HepG2 (cell line): ENCODE data around the gene DTHD1. TPM values are rescaled to one million over a fixed set of nuclear protein-coding genes. Genes with fewer than 3 reads are reported as not detected.

Source experiments
- ATAC-seq: fragments of 200-7000 bp; cut with Tn5 transposase; 3 replicates; pipeline ENCODE4 v1.9.1; 2020; ENCODE audit warnings: mild to moderate bottlenecking, moderate library complexity
- BruUV-seq: library from RNA; stranded (reverse); fragments of 400-500 nt; replicated peaks from 2 replicates; lab custom pipeline; 2021; lab: Mats Ljungman, UMichigan
- CTCF ChIA-PET: fragments of 300-600 bp; formaldehyde crosslinking; extraction: SDS; loops from one replicate; lab custom pipeline; 2021; ENCODE audit warnings: low total read pairs, inconsistent platforms, low intra/inter-chr PET ratio; lab: Yijun Ruan, JAX
- POLR2A ChIA-PET: fragments of 350-600 bp; sonication (Branson Sonifier 250); formaldehyde crosslinking; loops from one replicate; lab custom pipeline; 2020; ENCODE audit warnings: antibody characterized with exemption, inconsistent platforms; lab: Yijun Ruan, JAX
- DNase-seq: peaks from one replicate; pipeline ENCODE4 v3.0.0-alpha.2; 2015; ENCODE audit warnings: low spot score
- FAIRE-seq: peaks from 3 replicates; lab custom pipeline; 2011; peaks lifted over from hg19 to GRCh38; lab: Jason Lieb, UNC
- H2AFZ ChIP-seq: one replicate; pipeline ENCODE4 v1.6.1; 2011; ENCODE audit warnings: low read length, inconsistent platforms
- H3K27ac ChIP-seq: fragments of 300-600 bp; 3 replicates; pipeline ENCODE4 v1.8.0; 2011; ENCODE audit warnings: mixed run types, mild to moderate bottlenecking, mixed read lengths, low read length, inconsistent platforms; ENCODE audit not compliant: insufficient read depth; ENCODE audit errors: extremely low read length
- H3K27me3 ChIP-seq, 2 experiments: fragments of 200-600 bp in 1 of 2; 2 replicates in 1 of 2; 3 replicates in 1 of 2; pipeline versions ENCODE4 v1.6.0 to v1.8.0; 2011; ENCODE audit warnings: low read length in 2 of 2, mild to moderate bottlenecking in 2 of 2, moderate library complexity in 2 of 2, inconsistent platforms in 1 of 2; ENCODE audit not compliant: insufficient read depth in 2 of 2, control insufficient read depth in 1 of 2
- H3K36me3 ChIP-seq, 2 experiments: fragments of 200-600 bp in 1 of 2; replicated peaks in 1 of 2; 2 replicates in 1 of 2; 3 replicates in 1 of 2; pipeline versions ENCODE4 v1.5.1 to v1.8.0; 2011; ENCODE audit warnings: low read length in 2 of 2, inconsistent platforms in 1 of 2; ENCODE audit not compliant: insufficient read depth in 2 of 2, control insufficient read depth in 1 of 2
- H3K4me1 ChIP-seq: 2 replicates; pipeline ENCODE4 v1.5.1; 2012; ENCODE audit warnings: low read length, inconsistent platforms; ENCODE audit not compliant: insufficient read depth
- H3K4me2 ChIP-seq: 2 replicates; pipeline ENCODE4 v1.6.0; 2011; ENCODE audit warnings: low read depth, low read length, inconsistent platforms
- H3K4me3 ChIP-seq, 3 experiments: fragments of 200-600 bp in 1 of 3; sonication (generic), shearing (Covaris generic) in 1 of 3; replicated peaks in 1 of 3; 2 replicates each; pipeline ENCODE4 v1.5.1; 2011 to 2016; ENCODE audit warnings: low read length in 3 of 3, inconsistent platforms in 2 of 3, low read depth in 2 of 3, mild to moderate bottlenecking in 2 of 3, control low read depth in 1 of 3, mixed read lengths in 1 of 3; ENCODE audit not compliant: insufficient read depth in 1 of 3
- H3K79me2 ChIP-seq: one replicate; pipeline ENCODE4 v1.6.1; 2011; ENCODE audit warnings: low read length, inconsistent platforms; ENCODE audit not compliant: insufficient read depth
- H3K9ac ChIP-seq: 2 replicates; pipeline ENCODE4 v1.6.0; 2011; ENCODE audit warnings: mild to moderate bottlenecking, low read depth, low read length, inconsistent platforms; ENCODE audit not compliant: insufficient read depth
- H3K9me3 ChIP-seq: 2 replicates; pipeline ENCODE4 v1.5.1; 2012; ENCODE audit warnings: mild to moderate bottlenecking, low read length
- H4K20me1 ChIP-seq: 2 replicates; pipeline ENCODE4 v1.6.0; 2011; ENCODE audit warnings: inconsistent platforms, mild to moderate bottlenecking, low read length, moderate library complexity; ENCODE audit not compliant: insufficient read depth
- FOXC1 ChIP-seq: sonication (generic); formaldehyde crosslinking; IDR thresholded peaks from 2 replicates; pipeline ENCODE4 v1.8.0; 2022; ENCODE audit warnings: mild to moderate bottlenecking, missing genetic modification reagents, borderline replicate concordance
- FOXP4 ChIP-seq: sonication (generic); formaldehyde crosslinking; IDR thresholded peaks from 2 replicates; pipeline ENCODE4 v1.4.0; 2020; ENCODE audit warnings: missing genetic modification reagents
- GPN1 ChIP-seq: sonication (generic); formaldehyde crosslinking; IDR thresholded peaks from 2 replicates; pipeline ENCODE4 v1.5.1; 2020; ENCODE audit warnings: missing genetic modification reagents, borderline replicate concordance
- MAFG ChIP-seq: sonication (generic); formaldehyde crosslinking; IDR thresholded peaks from 2 replicates; pipeline ENCODE4 v1.5.1; 2020; ENCODE audit warnings: mild to moderate bottlenecking, missing genetic modification reagents
- NR2F2 ChIP-seq: IDR thresholded peaks from 2 replicates; pipeline ENCODE4 v1.6.1; 2012; ENCODE audit warnings: low read depth, inconsistent platforms, borderline replicate concordance
- PAXIP1 ChIP-seq: sonication (generic); formaldehyde crosslinking; conservative IDR thresholded peaks from 2 replicates; pipeline ENCODE4 v1.4.0; 2020; ENCODE audit warnings: mild to moderate bottlenecking, missing genetic modification reagents, moderate library complexity
- RAD21 ChIP-seq: fragments of 450-650 bp; formaldehyde crosslinking; IDR thresholded peaks from 2 replicates; pipeline ENCODE4 v1.5.0; 2020; ENCODE audit warnings: mild to moderate bottlenecking
- RNF2 ChIP-seq: fragments of 450-650 bp; conservative IDR thresholded peaks from 2 replicates; pipeline ENCODE4 v1.6.1; 2016; ENCODE audit warnings: low read depth
- TRIM24 ChIP-seq: sonication (generic); formaldehyde crosslinking; IDR thresholded peaks from 2 replicates; pipeline ENCODE4 v1.8.0; 2022; ENCODE audit warnings: mild to moderate bottlenecking, missing genetic modification reagents
- ZFAT ChIP-seq: sonication (generic); formaldehyde crosslinking; conservative IDR thresholded peaks from 2 replicates; pipeline ENCODE4 v1.8.1; 2023; ENCODE audit warnings: missing genetic modification reagents, inconsistent platforms
- ZNF607 ChIP-seq: sonication (generic); formaldehyde crosslinking; IDR thresholded peaks from 2 replicates; pipeline ENCODE4 v1.5.1; 2020; ENCODE audit warnings: missing genetic modification reagents, mild to moderate bottlenecking, borderline replicate concordance
- ZNF841 ChIP-seq: sonication (generic); formaldehyde crosslinking; IDR thresholded peaks from 2 replicates; pipeline ENCODE4 v1.8.1; 2023; ENCODE audit warnings: missing genetic modification reagents, borderline replicate concordance
- WGBS: methylation state at CpG from one replicate; pipeline ENCODE4 v1.1.6; 2017; ENCODE audit warnings: low lambda C conversion rate; 5-methylcytosine and 5-hydroxymethylcytosine counted together
- in situ Hi-C: cut with HindIII; loops from 2 replicates; pipeline ENCODE4 v1.10.0; 2017; ENCODE audit warnings: low pct_unique_long_range_greater_than_20kb; ENCODE audit not compliant: extremely low pct_ligation_motif_present
- intact Hi-C: fragments of 100-400 bp; cut with micrococcal nuclease; formaldehyde crosslinking; loops from one replicate; pipeline ENCODE4 v1.10.0; 2022; ENCODE audit not compliant: unreplicated experiment
- polyA plus RNA-seq, 8 experiments: library from polyadenylated mRNA; depleted of rRNA in 3 of 8; stranded (reverse) in 7 of 8; unstranded in 1 of 8; fragments of >200 nt; fragmentation: Illumina TruSeq in 4 of 8; extraction: Trizol in 4 of 8; gene quantifications; 2 replicates each; pipeline versions ENCODE4 v1.2.1 to v1.2.3, GENCODE V29; 2011 to 2016; ENCODE audit warnings: low read depth in 4 of 8, missing spikeins in 1 of 8, mixed read lengths in 1 of 8; ENCODE audit not compliant: insufficient read depth in 1 of 8
- total RNA-seq, 5 experiments: library from RNA; depleted of rRNA; stranded (reverse); fragments of >200 nt; fragmentation: Illumina TruSeq; extraction: Trizol; gene quantifications; 2 replicates each; pipeline ENCODE4 v1.2.3, GENCODE V29; 2016; ENCODE audit warnings: low read depth in 1 of 5

The DTHD1 gene
- total and polyA plus RNA-seq, 2 of the 13 experiments (the other 11 are each of a cell fraction or from before 2014, with no cell fraction given) = not detected

GRCh38 chr4:36269101-36269500, 12.3 kb upstream of the DTHD1 start:
- no peak for ATAC-seq
- Histone ChIP-seq H3K9ac (no peak overlapping the region), H2AFZ (no peak overlapping the region), H3K4me2 (no peak overlapping the region), H3K27me3 (no peaks in the 10 kb centered on the region), H3K4me1 (no peaks in the 10 kb centered on the region), H3K9me3 (no peaks in the 10 kb centered on the region), H4K20me1 (no peaks in the 10 kb centered on the region), H3K79me2 (no peaks in the 10 kb centered on the region), H3K36me3 (no peaks in the 10 kb centered on the region), H3K4me3 (no peak overlapping the region), H3K27ac (no peak overlapping the region)
- ChIA-PET POLR2A (no interaction called here), CTCF (no interaction called here)
- BruUV-seq = no TSS peak
- no peak for TF ChIP-seq GPN1 (CRISPR knock-in tag)
- TF ChIP-seq PAXIP1 (CRISPR knock-in tag) = no peak
- TF ChIP-seq ZFAT (CRISPR knock-in tag) = no peak
- TF ChIP-seq RNF2 = no peak
- no peak for TF ChIP-seq NR2F2
- no peak for TF ChIP-seq FOXP4 (CRISPR knock-in tag)
- TF ChIP-seq FOXC1 (CRISPR knock-in tag) = no peak
- no peak for TF ChIP-seq MAFG (CRISPR knock-in tag)
- TF ChIP-seq ZNF607 = no peak
- TF ChIP-seq TRIM24 (CRISPR knock-in tag) = no peak
- no peak for TF ChIP-seq RAD21 (CRISPR knock-in tag)
- TF ChIP-seq ZNF841 (CRISPR knock-in tag) = no peak
- intact Hi-C loops (no loop called here), in situ Hi-C loops (no loop called here)
- DNase-seq = no peak
- WGBS = 2% methylated on average over 4 of the region's 4 CpGs
- no peak for FAIRE-seq
